Osteoblast (primary cell): Measurements from ENCODE around the gene DBP. TPM values are rescaled to one million over a fixed set of nuclear protein-coding genes. Genes with fewer than 3 reads are reported as not detected.

Experiments
- DNase-seq: peaks from one replicate; pipeline ENCODE4 v3.0.0; 2011; ENCODE audit warnings: low spot score, mixed read lengths; ENCODE audit not compliant: insufficient read length; ENCODE audit errors: missing footprints
- H2AFZ ChIP-seq: 2 replicates; pipeline ENCODE4 v1.6.0; 2011; ENCODE audit warnings: mild to moderate bottlenecking, low read length
- H3K27ac ChIP-seq: 2 replicates; pipeline ENCODE4 v1.5.1; 2011; ENCODE audit warnings: mild to moderate bottlenecking, low read depth, low read length, moderate library complexity
- H3K27me3 ChIP-seq: 2 replicates; pipeline ENCODE4 v1.6.0; 2012; ENCODE audit warnings: mild to moderate bottlenecking, control low read depth, inconsistent platforms, low read length, moderate library complexity; ENCODE audit not compliant: insufficient read depth
- H3K36me3 ChIP-seq: 2 replicates; pipeline ENCODE4 v1.5.1; 2011; ENCODE audit warnings: mild to moderate bottlenecking, low read length, control low read depth, moderate library complexity; ENCODE audit not compliant: insufficient read depth
- H3K4me1 ChIP-seq: 2 replicates; pipeline ENCODE4 v1.5.1; 2011; ENCODE audit warnings: mild to moderate bottlenecking, low read length, control low read depth, moderate library complexity; ENCODE audit not compliant: insufficient read depth
- H3K4me2 ChIP-seq: 2 replicates; pipeline ENCODE4 v1.6.0; 2011; ENCODE audit warnings: mild to moderate bottlenecking, low read length; ENCODE audit not compliant: insufficient read depth
- H3K4me3 ChIP-seq: fragments of 200-600 bp; sonication (generic); 3 replicates; pipeline ENCODE4 v1.5.1; 2012; ENCODE audit warnings: mild to moderate bottlenecking, low read length, inconsistent platforms; ENCODE audit not compliant: insufficient read depth
- H3K79me2 ChIP-seq: 2 replicates; pipeline ENCODE4 v1.6.0; 2012; ENCODE audit warnings: mild to moderate bottlenecking, low read length, control low read depth, inconsistent platforms; ENCODE audit not compliant: insufficient read depth
- H3K9me3 ChIP-seq: 2 replicates; pipeline ENCODE4 v1.5.1; 2011; ENCODE audit warnings: low read depth, low read length, control low read depth
- H4K20me1 ChIP-seq: 2 replicates; pipeline ENCODE4 v1.6.0; 2012; ENCODE audit warnings: mild to moderate bottlenecking, low read length, control low read depth; ENCODE audit not compliant: insufficient read depth
- total RNA-seq: library from RNA; depleted of rRNA; stranded (reverse); fragments of >200 nt; gene quantifications from 2 replicates; pipeline ENCODE4 v1.2.3, GENCODE V29; 2012
- TF ChIP-seq, protein P1 (sequence below): IDR thresholded peaks from 2 replicates; pipeline ENCODE4 v1.5.1; 2011; ENCODE audit warnings: mild to moderate bottlenecking, low read depth, low read length, moderate library complexity; ENCODE audit errors: extremely low read depth

The DBP gene
- total RNA-seq, 1 donor: 14.5 TPM

DNA sequence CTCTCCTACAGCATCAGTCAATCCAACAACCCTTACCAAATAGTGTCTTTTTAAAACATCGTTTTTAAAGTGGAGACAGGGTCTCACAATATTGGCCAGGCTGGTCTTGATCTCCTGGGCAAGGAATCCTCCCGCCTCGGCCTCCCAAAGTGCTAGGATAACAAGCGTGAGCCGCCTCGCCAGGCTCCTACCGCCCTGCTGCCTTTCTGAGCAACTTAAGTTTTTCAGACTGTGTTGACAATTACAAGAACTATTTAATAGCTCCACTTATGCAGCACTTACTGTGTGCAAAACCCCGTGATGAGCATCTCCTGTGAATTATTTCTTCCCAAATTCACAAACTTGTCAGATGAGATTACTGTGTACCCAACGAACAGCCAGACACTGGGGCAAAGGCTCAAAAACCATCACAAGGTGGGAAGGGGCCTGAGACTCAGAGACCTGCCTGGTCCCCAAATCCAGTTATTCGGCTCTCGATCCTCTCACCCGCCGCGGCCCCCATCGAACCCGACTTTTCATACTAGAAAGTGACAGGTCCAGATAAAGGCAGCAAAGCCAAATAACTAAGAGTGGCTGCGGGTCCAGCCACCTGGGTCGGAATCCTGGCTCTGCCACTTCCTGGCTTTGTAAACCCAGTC, 18.8 kb downstream of the DBP start:
- TF ChIP-seq, protein P1, sequence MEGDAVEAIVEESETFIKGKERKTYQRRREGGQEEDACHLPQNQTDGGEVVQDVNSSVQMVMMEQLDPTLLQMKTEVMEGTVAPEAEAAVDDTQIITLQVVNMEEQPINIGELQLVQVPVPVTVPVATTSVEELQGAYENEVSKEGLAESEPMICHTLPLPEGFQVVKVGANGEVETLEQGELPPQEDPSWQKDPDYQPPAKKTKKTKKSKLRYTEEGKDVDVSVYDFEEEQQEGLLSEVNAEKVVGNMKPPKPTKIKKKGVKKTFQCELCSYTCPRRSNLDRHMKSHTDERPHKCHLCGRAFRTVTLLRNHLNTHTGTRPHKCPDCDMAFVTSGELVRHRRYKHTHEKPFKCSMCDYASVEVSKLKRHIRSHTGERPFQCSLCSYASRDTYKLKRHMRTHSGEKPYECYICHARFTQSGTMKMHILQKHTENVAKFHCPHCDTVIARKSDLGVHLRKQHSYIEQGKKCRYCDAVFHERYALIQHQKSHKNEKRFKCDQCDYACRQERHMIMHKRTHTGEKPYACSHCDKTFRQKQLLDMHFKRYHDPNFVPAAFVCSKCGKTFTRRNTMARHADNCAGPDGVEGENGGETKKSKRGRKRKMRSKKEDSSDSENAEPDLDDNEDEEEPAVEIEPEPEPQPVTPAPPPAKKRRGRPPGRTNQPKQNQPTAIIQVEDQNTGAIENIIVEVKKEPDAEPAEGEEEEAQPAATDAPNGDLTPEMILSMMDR: no peak
- Histone ChIP-seq H2AFZ (peak overlapping the region; percentile 83), H3K4me3 (peak overlapping the region; percentile 100), H3K4me1 (peaks cover 24% of the 10 kb centered on the region), H3K79me2 (peaks cover 48% of the 10 kb centered on the region), H3K36me3 (peaks cover 35% of the 10 kb centered on the region), H3K27ac (peak overlapping the region; percentile 93), H3K27me3 (no peaks in the 10 kb centered on the region), H3K9me3 (no peaks in the 10 kb centered on the region), H3K4me2 (peak overlapping the region; percentile 81), H4K20me1 (peaks cover 41% of the 10 kb centered on the region)
- peak; percentile 83 for DNase-seq

- Histone ChIP-seq H4K20me1 (peaks cover 41% of the 10 kb centered on the region), H3K79me2 (peaks cover 48% of the 10 kb centered on the region), H3K4me2 (peak overlapping the region; percentile 81), H3K36me3 (peaks cover 35% of the 10 kb centered on the region), H3K27ac (peak overlapping the region; percentile 93), H3K9me3 (no peaks in the 10 kb centered on the region), H2AFZ (no peak overlapping the region), H3K4me3 (peak overlapping the region; percentile 100), H3K4me1 (peaks cover 22% of the 10 kb centered on the region), H3K27me3 (no peaks in the 10 kb centered on the region)
- TF ChIP-seq, protein P1: peak; percentile 13
- peak; percentile 88 for DNase-seq
Observed at GRCh38 chr19:48617146-48617937, 19.8 kb downstream of the DBP start.

DNA sequence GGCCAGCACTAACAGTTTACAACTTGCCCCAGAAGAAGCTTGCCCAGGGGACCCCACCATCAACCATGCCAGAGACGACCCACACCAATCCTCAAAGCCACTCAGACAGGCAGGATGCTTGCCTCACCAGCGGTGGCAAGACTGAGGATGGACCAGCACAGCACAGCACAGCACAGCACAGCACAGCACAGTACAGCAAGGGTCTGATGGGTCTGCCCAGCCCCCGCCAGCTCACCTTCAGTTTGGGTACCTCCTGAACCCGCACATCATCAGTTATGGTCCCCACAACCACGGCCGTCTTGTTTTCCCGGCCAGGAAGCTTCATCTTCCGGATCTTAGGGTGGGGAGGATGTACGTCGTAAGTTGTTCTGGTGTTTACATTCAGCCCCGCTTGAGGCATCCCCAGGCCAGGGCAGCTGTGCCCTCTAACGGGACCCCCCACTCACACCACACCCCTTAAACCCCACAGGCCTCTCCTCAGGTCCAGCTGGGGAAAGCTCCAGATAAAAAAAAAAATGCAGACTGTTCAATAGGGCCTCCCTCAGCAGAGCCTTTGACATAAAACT, 20.6 kb downstream of the DBP start:
- Histone ChIP-seq H3K27ac (no peak overlapping the region), H3K4me2 (peak overlapping the region; percentile 81), H3K36me3 (peaks cover 35% of the 10 kb centered on the region), H3K4me3 (peak overlapping the region; percentile 100), H3K27me3 (no peaks in the 10 kb centered on the region), H3K4me1 (peaks cover 22% of the 10 kb centered on the region), H3K79me2 (peaks cover 48% of the 10 kb centered on the region), H2AFZ (no peak overlapping the region), H4K20me1 (peaks cover 41% of the 10 kb centered on the region), H3K9me3 (no peaks in the 10 kb centered on the region)
- no peak for DNase-seq
- TF ChIP-seq, protein P1: no peak

GRCh38 chr19:48616041-48616436, 21.1 kb downstream of the DBP start:
- Histone ChIP-seq H3K79me2 (peaks cover 47% of the 10 kb centered on the region), H4K20me1 (peaks cover 41% of the 10 kb centered on the region), H3K4me2 (peak overlapping the region; percentile 81)

More at GRCh38 chr19:48616041-48616436, 21.1 kb downstream of the DBP start:
- H3K4me3 ChIP-seq: no peak overlapping the region
- H3K9me3 ChIP-seq: no peaks in the 10 kb centered on the region
- TF ChIP-seq, protein P1: no peak
- H3K27me3 ChIP-seq: no peaks in the 10 kb centered on the region
- H3K4me1 ChIP-seq: peaks cover 22% of the 10 kb centered on the region
- H2AFZ ChIP-seq: no peak overlapping the region
- peaks cover 32% of the 10 kb centered on the region for H3K36me3 ChIP-seq
- H3K27ac ChIP-seq: no peak overlapping the region
- DNase-seq: peak; percentile 87
